Panc1 (cell line): Measurements from ENCODE around the gene NFRKB. TPM values are rescaled to one million over a fixed set of nuclear protein-coding genes. Genes with fewer than 3 reads are reported as not detected.
A peak's percentile ranks its signal among the peaks of the same experiment; 100 is the strongest.

Experiments used
- ATAC-seq: fragments of 200-7000 bp; cut with Tn5 transposase; 2 replicates; pipeline ENCODE4 v1.9.1; 2020; ENCODE audit warnings: mild to moderate bottlenecking, moderate library complexity
- BruUV-seq: library from RNA; stranded (reverse); fragments of 400-500 nt; replicated peaks from 2 replicates; lab custom pipeline; 2021; lab: Mats Ljungman, UMichigan
- CTCF ChIA-PET: fragments of 300-600 bp; sonication (Branson Sonifier 250); formaldehyde crosslinking; loops from one replicate; lab custom pipeline; 2022; ENCODE audit warnings: antibody characterized with exemption; lab: Charles Lee
- POLR2A ChIA-PET: fragments of 300-600 bp; sonication (Branson Sonifier 250); formaldehyde crosslinking; loops from one replicate; lab custom pipeline; 2022; ENCODE audit warnings: antibody characterized with exemption; lab: Charles Lee
- DNase-seq: peaks from one replicate; pipeline ENCODE4 v3.0.0-alpha.2; 2010; ENCODE audit warnings: low read depth, low spot score
- H3K27ac ChIP-seq: 2 replicates; pipeline ENCODE4 v1.5.1; 2011; ENCODE audit warnings: mild to moderate bottlenecking, low read length, inconsistent platforms
- H3K27me3 ChIP-seq: fragments of 200-500 bp; sonication (Bioruptor generic); 2 replicates; pipeline ENCODE4 v1.6.0; 2014; ENCODE audit warnings: low read length, inconsistent platforms; ENCODE audit not compliant: control insufficient read depth, insufficient read depth
- H3K36me3 ChIP-seq: fragments of 200-500 bp; sonication (Bioruptor generic); 2 replicates; pipeline ENCODE4 v1.5.1; 2014; ENCODE audit warnings: inconsistent platforms, mild to moderate bottlenecking, low read length, moderate library complexity; ENCODE audit not compliant: control insufficient read depth, insufficient read depth
- H3K4me1 ChIP-seq: 2 replicates; pipeline ENCODE4 v1.5.1; 2011; ENCODE audit warnings: inconsistent platforms, mild to moderate bottlenecking, low read length, moderate library complexity; ENCODE audit not compliant: control insufficient read depth, insufficient read depth
- H3K4me3 ChIP-seq, 2 experiments: 2 replicates each; pipeline ENCODE4 v1.5.1; 2011 to 2012; ENCODE audit warnings: low read depth in 2 of 2, low read length in 2 of 2, mild to moderate bottlenecking in 2 of 2, inconsistent platforms in 1 of 2, moderate library complexity in 1 of 2
- H3K9me3 ChIP-seq: fragments of 200-500 bp; sonication (Bioruptor generic); 2 replicates; pipeline ENCODE4 v1.5.1; 2014; ENCODE audit warnings: low read depth, mild to moderate bottlenecking, inconsistent platforms, low read length, moderate library complexity; ENCODE audit not compliant: control insufficient read depth, insufficient read depth
- POLR2AphosphoS5 ChIP-seq: IDR thresholded peaks from 2 replicates; pipeline ENCODE4 v1.6.1; 2012; ENCODE audit warnings: mild to moderate bottlenecking, low read depth, low read length, moderate library complexity
- SIN3A ChIP-seq: IDR thresholded peaks from 2 replicates; pipeline ENCODE4 v1.6.1; 2012; ENCODE audit warnings: low read depth, mild to moderate bottlenecking, low read length, moderate library complexity, borderline replicate concordance; ENCODE audit not compliant: insufficient read depth
- TCF7L2 ChIP-seq: IDR thresholded peaks from 2 replicates; pipeline ENCODE4 v1.6.1; 2011; ENCODE audit warnings: mild to moderate bottlenecking, low read depth, low read length, inconsistent platforms
- in situ Hi-C: cut with HindIII; loops from 2 replicates; pipeline ENCODE4 v1.10.0; 2016; ENCODE audit warnings: low sequenced_read_pairs, low pct_unique_long_range_greater_than_20kb
- intact Hi-C: fragments of 100-400 bp; cut with micrococcal nuclease; formaldehyde crosslinking; loops from one replicate; pipeline ENCODE4 v1.10.0; 2022; ENCODE audit not compliant: unreplicated experiment
- total RNA-seq: library from RNA; stranded (reverse); gene quantifications from one replicate; pipeline ENCODE4 v1.2.1, GENCODE V29; 2021; ENCODE audit not compliant: unreplicated experiment
- TF ChIP-seq, protein P1 (sequence below), 2 experiments: IDR thresholded peaks; 2 replicates each; pipeline ENCODE4 v1.6.1; 2011 to 2012; ENCODE audit warnings: low read depth in 2 of 2, control low read depth in 1 of 2, low read length in 1 of 2, mild to moderate bottlenecking in 1 of 2, moderate library complexity in 1 of 2; ENCODE audit not compliant: insufficient read depth in 1 of 2
- TF ChIP-seq, protein P2 (sequence below): fragments of 450-650 bp; IDR thresholded peaks from 2 replicates; pipeline ENCODE4 v1.5.1; 2017; ENCODE audit warnings: mild to moderate bottlenecking

Gene NFRKB
- total RNA-seq, 1 experiment from 2014 or later: 58.8 TPM

DNA sequence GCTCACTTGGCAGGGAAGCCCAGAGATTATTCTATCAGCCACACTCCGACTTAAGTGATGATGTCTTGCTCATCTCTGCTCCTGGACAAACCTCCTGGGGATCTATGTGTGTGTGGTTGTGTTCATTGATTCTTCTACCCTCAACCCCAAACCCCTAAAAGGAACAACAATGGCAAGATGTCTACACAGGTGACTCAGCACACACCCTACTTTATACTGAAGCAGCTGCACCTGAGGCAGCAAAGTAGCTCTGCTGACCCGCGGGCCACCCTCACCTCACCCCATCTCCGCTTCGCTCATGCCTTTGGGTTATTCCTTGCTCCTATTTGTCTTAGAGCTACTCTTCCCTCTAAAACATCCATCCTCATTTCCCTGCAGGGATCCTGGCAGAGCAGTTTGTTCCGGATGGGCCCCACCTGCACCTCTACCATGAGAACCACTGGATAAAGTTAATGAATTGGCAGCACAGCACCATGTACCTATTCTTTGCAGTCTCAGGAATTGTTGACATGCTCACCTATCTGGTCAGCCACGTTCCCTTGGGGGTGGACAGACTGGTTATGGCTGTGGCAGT lies 41.1 kb downstream of the NFRKB start:
- in situ Hi-C loops (no loop called here), intact Hi-C loops (no loop called here)
- no peaks in the 10 kb centered on the region for H3K27me3 ChIP-seq
- no peak overlapping the region for H3K4me3 ChIP-seq
- peaks cover 7% of the 10 kb centered on the region; the same call in 1 of the 2 replicates for H3K4me1 ChIP-seq
- no TSS peak for BruUV-seq
- H3K27ac ChIP-seq: peak overlapping the region; percentile 23; the same call in 1 of the 2 replicates
- H3K36me3 ChIP-seq: no peaks in the 10 kb centered on the region; the same call in 1 of the 2 replicates
- ATAC-seq (0 out of 2 replicates have a peak, but pooled peaks have one; percentile 5), DNase-seq (no peak)
- no peaks in the 10 kb centered on the region for H3K9me3 ChIP-seq
- ChIA-PET CTCF (no interaction called here), POLR2A (no interaction called here)
- TF ChIP-seq, protein P1, sequence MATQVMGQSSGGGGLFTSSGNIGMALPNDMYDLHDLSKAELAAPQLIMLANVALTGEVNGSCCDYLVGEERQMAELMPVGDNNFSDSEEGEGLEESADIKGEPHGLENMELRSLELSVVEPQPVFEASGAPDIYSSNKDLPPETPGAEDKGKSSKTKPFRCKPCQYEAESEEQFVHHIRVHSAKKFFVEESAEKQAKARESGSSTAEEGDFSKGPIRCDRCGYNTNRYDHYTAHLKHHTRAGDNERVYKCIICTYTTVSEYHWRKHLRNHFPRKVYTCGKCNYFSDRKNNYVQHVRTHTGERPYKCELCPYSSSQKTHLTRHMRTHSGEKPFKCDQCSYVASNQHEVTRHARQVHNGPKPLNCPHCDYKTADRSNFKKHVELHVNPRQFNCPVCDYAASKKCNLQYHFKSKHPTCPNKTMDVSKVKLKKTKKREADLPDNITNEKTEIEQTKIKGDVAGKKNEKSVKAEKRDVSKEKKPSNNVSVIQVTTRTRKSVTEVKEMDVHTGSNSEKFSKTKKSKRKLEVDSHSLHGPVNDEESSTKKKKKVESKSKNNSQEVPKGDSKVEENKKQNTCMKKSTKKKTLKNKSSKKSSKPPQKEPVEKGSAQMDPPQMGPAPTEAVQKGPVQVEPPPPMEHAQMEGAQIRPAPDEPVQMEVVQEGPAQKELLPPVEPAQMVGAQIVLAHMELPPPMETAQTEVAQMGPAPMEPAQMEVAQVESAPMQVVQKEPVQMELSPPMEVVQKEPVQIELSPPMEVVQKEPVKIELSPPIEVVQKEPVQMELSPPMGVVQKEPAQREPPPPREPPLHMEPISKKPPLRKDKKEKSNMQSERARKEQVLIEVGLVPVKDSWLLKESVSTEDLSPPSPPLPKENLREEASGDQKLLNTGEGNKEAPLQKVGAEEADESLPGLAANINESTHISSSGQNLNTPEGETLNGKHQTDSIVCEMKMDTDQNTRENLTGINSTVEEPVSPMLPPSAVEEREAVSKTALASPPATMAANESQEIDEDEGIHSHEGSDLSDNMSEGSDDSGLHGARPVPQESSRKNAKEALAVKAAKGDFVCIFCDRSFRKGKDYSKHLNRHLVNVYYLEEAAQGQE (IDR thresholded peaks at IDR 0.05; ENCODE audit: insufficient read depth in 1 of 2, low read depth in 2 of 2, low read length in 1 of 2): no peak

DNA sequence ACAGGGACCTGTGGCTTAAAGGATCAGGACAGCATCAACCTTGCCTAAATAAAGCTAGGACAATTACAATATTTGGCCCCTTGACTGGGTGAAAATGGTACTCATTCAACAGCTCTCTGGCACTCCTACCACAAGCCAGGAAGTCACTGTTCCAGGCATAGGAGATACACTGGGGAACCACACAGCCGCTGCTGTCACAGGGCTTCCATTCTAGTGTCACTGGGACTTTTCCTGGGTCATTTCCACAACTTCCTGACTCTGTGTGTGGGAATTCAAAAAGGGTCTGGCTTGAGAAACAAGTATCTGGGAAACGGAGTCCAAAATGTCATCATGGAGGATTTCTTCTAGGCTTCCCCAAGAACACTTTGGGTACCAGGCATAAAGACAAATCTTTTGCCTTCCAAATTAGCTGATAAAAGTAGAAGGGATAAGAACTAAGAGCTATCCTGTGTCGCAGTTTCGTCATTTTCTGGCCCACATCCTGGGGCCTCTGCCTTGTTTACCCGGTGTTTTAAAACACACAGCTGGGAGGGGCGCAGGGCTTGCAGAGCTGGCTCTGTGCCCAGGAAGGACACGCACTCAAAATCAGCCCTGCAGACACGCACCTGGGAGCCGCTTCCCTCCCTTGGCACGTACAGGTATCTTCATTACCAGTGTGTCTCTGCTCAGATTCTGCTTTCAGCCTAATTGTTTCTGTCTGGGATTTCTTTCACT lies 41.7 kb downstream of the NFRKB start:
- BruUV-seq: no TSS peak
- Histone ChIP-seq H3K4me1 (peaks cover 7% of the 10 kb centered on the region; the same call in 1 of the 2 replicates), H3K27me3 (no peaks in the 10 kb centered on the region), H3K36me3 (no peaks in the 10 kb centered on the region), H3K27ac (peak overlapping the region; percentile 55; the same call in 1 of the 2 replicates), H3K9me3 (no peaks in the 10 kb centered on the region), H3K4me3 (no peak overlapping the region)
- CTCF ChIA-PET: no interaction called here
- POLR2A ChIA-PET: no interaction called here
- ATAC-seq: 0 out of 2 replicates have a peak, but pooled peaks have one; percentile 9
- TF ChIP-seq TCF7L2 (no peak), SIN3A (no peak), POLR2AphosphoS5 (no peak)
- TF ChIP-seq, protein P1 (IDR thresholded peaks at IDR 0.05; ENCODE audit: insufficient read depth in 1 of 2, low read depth in 2 of 2, low read length in 1 of 2): no peak
- TF ChIP-seq, protein P2, sequence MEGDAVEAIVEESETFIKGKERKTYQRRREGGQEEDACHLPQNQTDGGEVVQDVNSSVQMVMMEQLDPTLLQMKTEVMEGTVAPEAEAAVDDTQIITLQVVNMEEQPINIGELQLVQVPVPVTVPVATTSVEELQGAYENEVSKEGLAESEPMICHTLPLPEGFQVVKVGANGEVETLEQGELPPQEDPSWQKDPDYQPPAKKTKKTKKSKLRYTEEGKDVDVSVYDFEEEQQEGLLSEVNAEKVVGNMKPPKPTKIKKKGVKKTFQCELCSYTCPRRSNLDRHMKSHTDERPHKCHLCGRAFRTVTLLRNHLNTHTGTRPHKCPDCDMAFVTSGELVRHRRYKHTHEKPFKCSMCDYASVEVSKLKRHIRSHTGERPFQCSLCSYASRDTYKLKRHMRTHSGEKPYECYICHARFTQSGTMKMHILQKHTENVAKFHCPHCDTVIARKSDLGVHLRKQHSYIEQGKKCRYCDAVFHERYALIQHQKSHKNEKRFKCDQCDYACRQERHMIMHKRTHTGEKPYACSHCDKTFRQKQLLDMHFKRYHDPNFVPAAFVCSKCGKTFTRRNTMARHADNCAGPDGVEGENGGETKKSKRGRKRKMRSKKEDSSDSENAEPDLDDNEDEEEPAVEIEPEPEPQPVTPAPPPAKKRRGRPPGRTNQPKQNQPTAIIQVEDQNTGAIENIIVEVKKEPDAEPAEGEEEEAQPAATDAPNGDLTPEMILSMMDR: no peak
- in situ Hi-C loops (no loop called here), intact Hi-C loops (no loop called here)
- no peak for DNase-seq
